IPS-NIHi11 (cell line): ENCODE results near the gene CMPK1.

Experiments
- DNase-seq: peaks from one replicate; pipeline ENCODE4 v3.0.0; 2012; ENCODE audit warnings: mixed read lengths, low spot score

CMPK1 gene

GRCh38 chr1:47396671-47397196 is 63.1 kb downstream of the CMPK1 start:
- DNase-seq, result no peak

- DNase-seq, result no peak
Measured at GRCh38 chr1:47399138-47399845, 65.7 kb downstream of the CMPK1 start.

- no peak for DNase-seq
Measured at GRCh38 chr1:47399846-47400155, 66.2 kb downstream of the CMPK1 start.

- no peak for DNase-seq
Measured at GRCh38 chr1:47401761-47402160, 68.2 kb downstream of the CMPK1 start.

- no peak for DNase-seq
Measured at GRCh38 chr1:47402591-47402990, 69.0 kb downstream of the CMPK1 start.

- DNase-seq, result no peak
Measured at GRCh38 chr1:47403321-47403910, 69.8 kb downstream of the CMPK1 start.

GRCh38 chr1:47405697-47406096 is 72.1 kb downstream of the CMPK1 start:
- no peak for DNase-seq

- no peak for DNase-seq
Measured at GRCh38 chr1:47406966-47407365, 73.4 kb downstream of the CMPK1 start.

GRCh38 chr1:47407481-47407880 is 73.9 kb downstream of the CMPK1 start:
- DNase-seq, result no peak

- DNase-seq, result no peak
Measured at GRCh38 chr1:47409311-47410067, 75.9 kb downstream of the CMPK1 start.

- no peak for DNase-seq
Measured at GRCh38 chr1:47410068-47410455, 76.5 kb downstream of the CMPK1 start.

- no peak for DNase-seq
Measured at GRCh38 chr1:47411436-47411835, 77.8 kb downstream of the CMPK1 start.

- DNase-seq, result no peak
Measured at GRCh38 chr1:47412437-47412836, 78.8 kb downstream of the CMPK1 start.

GRCh38 chr1:47415728-47416318 is 82.2 kb downstream of the CMPK1 start, which contains the start of gene FOXE3:
Gene FOXE3 (plus strand): TSS chr1:47416285. CDS start chr1:47416316, 31 bp downstream.
- DNase-seq, result peak; percentile 34

- peak; percentile 68 for DNase-seq
Measured at GRCh38 chr1:47416319-47417169, 83.0 kb downstream of the CMPK1 start.

- DNase-seq, result no peak
Measured at GRCh38 chr1:47417170-47418044, 83.8 kb downstream of the CMPK1 start.

GRCh38 chr1:47418122-47418521 is 84.5 kb downstream of the CMPK1 start:
- no peak for DNase-seq

- no peak for DNase-seq
Measured at GRCh38 chr1:47418681-47419325, 85.2 kb downstream of the CMPK1 start.

GRCh38 chr1:47420547-47420946 is 87.0 kb downstream of the CMPK1 start:
- DNase-seq, result no peak

GRCh38 chr1:47423872-47424271 is 90.3 kb downstream of the CMPK1 start:
- no peak for DNase-seq
